ENCODE measurements around the gene METTL2A.
"Not testable (repeated sequence)": the region's sequence is repeated elsewhere in the genome, so short reads cannot be mapped to it uniquely, and the experiment has no call there.

Gene METTL2A

GRCh38 chr17:62471380-62471880 is 47.7 kb downstream of the METTL2A start:
- DNase-seq (ENCODE audit: low read depth): not testable (repeated sequence)

DNA sequence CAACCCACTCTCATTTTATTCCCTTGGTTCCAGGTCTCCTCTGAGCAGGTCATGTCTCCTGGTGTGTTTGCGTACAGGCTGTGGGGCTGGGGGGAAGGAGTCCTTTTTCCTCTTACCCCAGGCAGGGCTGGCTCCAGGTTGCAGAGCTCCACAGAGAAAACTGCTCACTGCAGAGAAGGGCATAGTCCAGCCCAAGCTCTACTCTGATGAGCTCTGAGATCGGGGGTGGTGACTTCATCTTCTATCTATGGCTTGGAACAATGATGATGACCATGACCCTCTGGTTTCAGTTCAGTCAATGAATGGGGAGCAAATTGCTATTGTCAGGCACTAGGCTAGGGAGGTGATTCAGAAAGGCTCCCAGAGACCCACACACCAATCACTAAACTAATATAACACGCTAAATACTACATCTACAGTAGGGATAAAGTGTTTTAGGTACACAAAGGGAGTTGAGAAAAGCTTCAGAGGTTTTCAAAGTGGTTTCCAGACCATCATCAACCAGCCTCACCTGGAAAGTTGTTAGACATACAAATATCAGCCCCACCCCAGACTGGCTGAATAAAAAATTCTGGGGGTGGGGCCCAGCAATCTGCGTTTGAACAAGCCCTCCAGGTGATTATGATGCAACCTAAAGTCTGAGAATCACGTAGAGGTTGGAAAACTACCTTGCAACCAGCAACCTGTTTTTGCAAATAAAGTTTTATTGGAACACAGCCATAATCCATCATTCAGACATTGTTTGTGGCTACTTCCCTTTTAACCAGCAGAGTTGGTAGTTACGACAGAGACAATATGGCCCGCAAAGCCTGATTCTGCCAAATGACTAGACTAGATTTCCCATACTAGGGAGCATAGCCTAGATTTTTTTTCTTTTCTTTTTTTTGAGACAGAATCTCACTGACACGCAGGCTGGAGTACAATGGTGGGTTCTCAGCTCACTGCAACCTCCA is 49.6 kb downstream of the METTL2A start:
- not testable (repeated sequence) for DNase-seq (ENCODE audit: low read depth)

- DNase-seq (ENCODE audit: low read depth): not testable (repeated sequence)
Observed at GRCh38 chr17:62477111-62477510, 53.4 kb downstream of the METTL2A start.

DNA sequence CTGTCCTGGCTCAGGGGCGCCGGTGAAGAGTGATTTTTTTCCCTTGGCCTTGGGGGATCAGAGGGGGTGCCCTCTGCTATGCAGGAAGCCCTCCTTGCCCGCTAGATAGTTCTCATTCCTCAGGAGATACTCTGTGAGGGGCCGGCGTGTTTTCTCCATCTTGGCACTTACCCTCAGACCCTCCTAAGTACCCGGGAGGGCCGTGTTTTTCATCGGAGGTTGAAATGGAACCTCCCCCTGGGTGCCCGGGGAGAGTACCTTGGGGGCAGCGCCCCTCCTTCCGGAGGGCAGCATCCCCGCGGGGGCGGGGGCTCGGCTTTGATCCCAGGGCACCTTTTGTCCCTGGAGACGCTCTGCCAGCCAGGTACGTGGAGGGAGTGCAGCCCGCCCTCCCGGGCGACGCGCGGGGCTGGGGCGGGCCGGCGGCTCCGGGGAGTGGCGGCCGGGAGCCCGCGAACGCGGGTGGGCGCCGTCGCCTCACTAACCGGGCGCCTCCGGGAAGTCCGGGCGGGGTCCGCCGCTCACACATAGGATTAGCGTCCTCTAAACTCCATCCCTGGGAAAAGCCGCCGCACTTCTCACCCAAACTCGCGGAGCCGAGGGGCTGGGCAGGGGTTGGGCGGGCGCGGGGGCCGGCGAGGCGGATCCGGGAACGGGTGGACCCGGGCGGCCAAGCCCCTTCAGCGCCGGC is 54.2 kb downstream of the METTL2A start:
- not testable (repeated sequence) for DNase-seq (ENCODE audit: low read depth)

DNA sequence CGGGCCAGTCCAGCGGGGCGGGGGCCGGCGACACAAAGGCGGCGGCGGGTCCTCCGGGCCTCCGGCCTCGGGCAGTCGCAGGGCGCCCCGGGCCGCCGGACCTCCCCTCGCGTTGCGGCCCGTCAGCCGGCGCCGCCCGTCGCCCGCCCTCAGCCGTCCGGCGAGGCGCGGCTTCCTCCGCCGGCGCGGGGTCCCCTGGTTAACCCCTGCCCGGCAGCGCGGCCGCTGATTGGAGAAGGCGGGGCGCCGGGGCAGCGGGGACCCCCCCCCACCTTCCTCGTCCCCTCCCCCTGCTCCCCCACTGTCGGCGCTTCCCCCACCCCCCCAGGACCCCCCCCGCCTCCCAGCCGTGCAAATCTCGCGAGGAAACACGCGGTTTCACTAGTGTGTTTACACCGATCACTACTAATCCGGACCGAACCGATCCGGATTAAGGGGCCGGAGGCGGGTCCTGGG is 54.8 kb downstream of the METTL2A start, which contains the start of gene TLK2:
TSS of gene TLK2 (plus strand) at position 402 of the 456 bp plus-strand sequence. CDS start 2,301 bp downstream, outside the sequence.
- DNase-seq (ENCODE audit: low read depth): no peak

DNA sequence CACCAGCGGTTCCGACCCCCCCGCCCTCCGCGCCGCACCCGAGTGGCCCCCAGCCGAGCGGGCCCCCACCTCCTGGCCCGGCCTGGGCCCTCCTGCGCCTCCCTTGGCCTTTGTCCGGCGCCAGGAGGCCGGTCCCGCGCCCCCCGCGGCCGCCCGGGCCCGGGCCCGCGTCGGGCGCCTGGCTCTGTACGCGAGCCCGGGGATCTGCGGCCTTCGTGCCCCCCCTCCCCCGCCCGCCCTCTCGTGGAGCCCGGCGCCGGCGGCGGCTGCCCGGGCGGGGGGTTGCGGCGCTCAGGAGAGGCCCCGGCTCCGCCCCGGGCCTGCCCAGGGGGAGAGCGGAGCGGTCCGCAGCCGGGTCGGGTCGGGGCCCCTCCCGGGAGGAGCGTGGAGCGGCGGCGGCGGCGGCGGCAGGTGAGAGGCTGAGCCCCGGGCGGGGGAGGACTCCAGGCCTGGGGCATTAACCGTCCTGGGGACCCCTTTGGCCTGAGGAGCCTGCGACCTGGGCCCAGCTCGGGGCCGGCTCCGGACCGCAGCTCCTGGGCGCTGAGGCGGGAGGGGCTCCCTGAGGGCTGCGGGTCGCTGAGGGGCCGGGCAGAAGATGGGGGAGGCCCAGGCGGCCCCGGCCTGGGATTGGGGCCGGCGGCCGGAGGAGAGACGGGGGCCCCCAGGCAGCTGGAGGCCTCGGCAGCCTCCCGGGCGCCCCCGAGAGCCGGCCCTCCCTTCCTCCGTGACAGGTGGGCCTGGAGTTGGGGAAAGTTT is 55.4 kb downstream of the METTL2A start:
- not testable (repeated sequence) for DNase-seq (ENCODE audit: low read depth)

- not testable (repeated sequence) for DNase-seq (ENCODE audit: low read depth)
Observed at GRCh38 chr17:62479639-62480258, 56.1 kb downstream of the METTL2A start.

GRCh38 chr17:62482553-62482952 is 58.9 kb downstream of the METTL2A start:
- DNase-seq (ENCODE audit: low read depth): not testable (repeated sequence)

DNA sequence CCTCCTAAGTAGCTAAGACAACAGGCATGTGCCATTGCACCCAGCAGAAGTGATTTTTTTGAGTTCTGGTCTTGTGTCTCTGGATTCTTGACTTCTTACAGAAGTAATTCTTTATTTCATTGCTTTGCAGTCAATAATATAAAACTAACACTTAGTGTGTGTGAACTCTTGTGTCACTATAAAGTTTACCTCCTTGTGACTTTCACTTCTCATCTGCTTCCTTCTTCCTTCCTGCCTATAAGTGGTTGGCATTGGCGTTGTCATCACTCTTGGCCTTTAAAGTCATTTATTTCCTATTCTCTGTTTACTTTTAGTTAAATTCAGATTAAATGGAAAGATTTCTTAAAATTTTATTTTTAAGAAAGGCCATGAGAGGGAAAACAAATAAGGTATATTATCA is 67.3 kb downstream of the METTL2A start:
- not testable (repeated sequence) for DNase-seq (ENCODE audit: low read depth)

- DNase-seq (ENCODE audit: low read depth): not testable (repeated sequence)
Observed at GRCh38 chr17:62493049-62493655, 69.5 kb downstream of the METTL2A start.

GRCh38 chr17:62494073-62494472 is 70.4 kb downstream of the METTL2A start:
- not testable (repeated sequence) for DNase-seq (ENCODE audit: low read depth)

DNA sequence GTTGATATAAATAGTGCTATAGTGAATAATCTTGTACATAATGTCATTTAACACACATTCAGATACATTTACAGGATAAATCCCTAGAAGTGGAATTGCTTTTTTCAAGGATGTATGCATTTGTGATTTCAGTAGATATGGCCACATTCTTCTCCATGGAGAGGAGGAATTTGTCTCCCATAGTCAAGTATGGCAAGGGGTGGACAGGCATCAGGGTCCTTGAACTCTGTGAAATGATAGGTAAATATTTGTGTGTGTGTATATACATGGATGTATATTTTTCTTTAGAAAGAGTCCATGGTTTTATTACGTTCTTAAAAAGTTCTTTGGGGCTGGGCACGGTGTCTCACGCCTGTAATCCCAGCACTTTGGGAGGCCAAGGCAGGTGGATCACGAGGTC is 72.6 kb downstream of the METTL2A start:
- DNase-seq (ENCODE audit: low read depth): not testable (repeated sequence)

- DNase-seq (ENCODE audit: low read depth): not testable (repeated sequence)
Observed at GRCh38 chr17:62498796-62499195, 75.1 kb downstream of the METTL2A start.
